ENCODE results near the gene DOCK8. TPM values are rescaled to one million over a fixed set of nuclear protein-coding genes. Genes with fewer than 3 reads are reported as not detected.

The DOCK8 gene
- total RNA-seq, 2 experiments from 2014 or later, result 59.0 to 145 TPM

- intact Hi-C loops (cut with micrococcal nuclease; ENCODE audit: unreplicated experiment), result loop anchor here (5.0 kb wide), 1 partner anchor 291 kb away; no protein-coding TSS in a partner anchor
- H3K4me3 ChIP-seq (ENCODE audit: low read depth, low read length, poor library complexity, severe bottlenecking), result peak overlapping the region; percentile 71
- POLR2A ChIA-PET, result interaction anchor here (0.6 to 1.8 kb wide), 8 partner anchors 10 to 98 kb away, joined by 3 to 9 read pairs (median 5); partner anchors contain the start of gene KANK1
Measured at GRCh38 chr9:471320-471719, 256.7 kb downstream of the DOCK8 start.

GRCh38 chr9:472479-473075, 257.9 kb downstream of the DOCK8 start:
- peaks cover 28% of the 10 kb centered on the region for H3K4me1 ChIP-seq (ENCODE audit: insufficient read depth, low read length, poor library complexity, severe bottlenecking)
- CTCF ChIA-PET (ENCODE audit: unreplicated experiment), result no interaction called here
- H3K9me3 ChIP-seq (ENCODE audit: low read length), result no peaks in the 10 kb centered on the region
- H3K36me3 ChIP-seq (ENCODE audit: insufficient read depth, low read length), result no peaks in the 10 kb centered on the region
- peaks cover 4% of the 10 kb centered on the region; the same call in 1 of the 2 replicates for H3K79me2 ChIP-seq (ENCODE audit: insufficient read depth, low read depth, low read length)
- no peak overlapping the region for H3K4me3 ChIP-seq (ENCODE audit: low read depth, low read length, poor library complexity, severe bottlenecking)
- no peaks in the 10 kb centered on the region for H4K20me1 ChIP-seq (ENCODE audit: insufficient read depth, low read length)
- TF ChIP-seq CTCF (conservative IDR thresholded peaks at IDR 0.05; ENCODE audit: low read length) (no peak), EZH2phosphoT487 (IDR thresholded peaks at IDR 0.05; ENCODE audit: borderline replicate concordance, low read depth, low read length) (no peak)
- no peak overlapping the region for H3K4me2 ChIP-seq (ENCODE audit: low read length)
- no peak overlapping the region for H3K27ac ChIP-seq (ENCODE audit: low read depth, low read length, poor library complexity, severe bottlenecking)
- DNase-seq (ENCODE audit: low spot score), result no peak
- intact Hi-C loops (cut with micrococcal nuclease; ENCODE audit: unreplicated experiment), result loop anchor here (5.0 kb wide), 1 partner anchor 290 kb away; no protein-coding TSS in a partner anchor
- no peaks in the 10 kb centered on the region for H3K9me2 ChIP-seq (ENCODE audit: insufficient read depth, low read length)
- no TSS peak for BruUV-seq (replicated peaks)
- H2AFZ ChIP-seq (ENCODE audit: low read length), result no peak overlapping the region
- POLR2A ChIA-PET, result interaction anchor here (0.9 to 1.9 kb wide), 2 partner anchors 12 to 31 kb away, joined by 3 to 12 read pairs; no protein-coding TSS in a partner anchor

More at GRCh38 chr9:471320-471719, 256.7 kb downstream of the DOCK8 start:
- no peaks in the 10 kb centered on the region for H3K9me2 ChIP-seq (ENCODE audit: insufficient read depth, low read length)
- peaks cover 10% of the 10 kb centered on the region; the same call in 1 of the 2 replicates for H3K36me3 ChIP-seq (ENCODE audit: insufficient read depth, low read length)
- CTCF ChIA-PET (ENCODE audit: unreplicated experiment), result no interaction called here
- DNase-seq (ENCODE audit: low spot score), result no peak
- no TSS peak for BruUV-seq (replicated peaks)
- peak overlapping the region; percentile 97 for H3K4me2 ChIP-seq (ENCODE audit: low read length)
- H3K9me3 ChIP-seq (ENCODE audit: low read length), result no peaks in the 10 kb centered on the region
- TF ChIP-seq EZH2phosphoT487 (IDR thresholded peaks at IDR 0.05; ENCODE audit: borderline replicate concordance, low read depth, low read length) (no peak), CTCF (conservative IDR thresholded peaks at IDR 0.05; ENCODE audit: low read length) (no peak)
- no peak overlapping the region for H2AFZ ChIP-seq (ENCODE audit: low read length)
- peaks cover 28% of the 10 kb centered on the region for H3K4me1 ChIP-seq (ENCODE audit: insufficient read depth, low read length, poor library complexity, severe bottlenecking)
- peaks cover 4% of the 10 kb centered on the region; the same call in 1 of the 2 replicates for H3K79me2 ChIP-seq (ENCODE audit: insufficient read depth, low read depth, low read length)
- no peak overlapping the region for H3K27ac ChIP-seq (ENCODE audit: low read depth, low read length, poor library complexity, severe bottlenecking)
- no peaks in the 10 kb centered on the region for H4K20me1 ChIP-seq (ENCODE audit: insufficient read depth, low read length)

GRCh38 chr9:477193-477592, 262.5 kb downstream of the DOCK8 start:
- H3K79me2 ChIP-seq (ENCODE audit: insufficient read depth, low read depth, low read length), result no peaks in the 10 kb centered on the region
- H4K20me1 ChIP-seq (ENCODE audit: insufficient read depth, low read length), result no peaks in the 10 kb centered on the region
- intact Hi-C loops (cut with micrococcal nuclease; ENCODE audit: unreplicated experiment), result no loop called here
- peaks cover 4% of the 10 kb centered on the region for H3K4me1 ChIP-seq (ENCODE audit: insufficient read depth, low read length, poor library complexity, severe bottlenecking)
- H3K9me3 ChIP-seq (ENCODE audit: low read length), result no peaks in the 10 kb centered on the region
- H2AFZ ChIP-seq (ENCODE audit: low read length), result no peak overlapping the region
- POLR2A ChIA-PET, result interaction anchor here (0.6 to 1.5 kb wide), 3 partner anchors 8 to 215 kb away, joined by 3 read pairs; no protein-coding TSS in a partner anchor
- no peaks in the 10 kb centered on the region for H3K9me2 ChIP-seq (ENCODE audit: insufficient read depth, low read length)
- H3K27ac ChIP-seq (ENCODE audit: low read depth, low read length, poor library complexity, severe bottlenecking), result no peak overlapping the region
- no peak for DNase-seq (ENCODE audit: low spot score)
- no peak overlapping the region for H3K4me2 ChIP-seq (ENCODE audit: low read length)
- no peaks in the 10 kb centered on the region for H3K36me3 ChIP-seq (ENCODE audit: insufficient read depth, low read length)
- CTCF ChIA-PET (ENCODE audit: unreplicated experiment), result interaction anchor here (0.6 kb wide), 1 partner anchor 134 kb away, joined by 3 read pairs; no protein-coding TSS in a partner anchor
- no peak overlapping the region for H3K4me3 ChIP-seq (ENCODE audit: low read depth, low read length, poor library complexity, severe bottlenecking)
- TF ChIP-seq EZH2phosphoT487 (IDR thresholded peaks at IDR 0.05; ENCODE audit: borderline replicate concordance, low read depth, low read length) (no peak), CTCF (conservative IDR thresholded peaks at IDR 0.05; ENCODE audit: low read length) (no peak)
- BruUV-seq (replicated peaks), result no TSS peak
